RKO (cell line): Measurements from ENCODE around the gene MYO5A.
"Not testable (repeated sequence)": the region's sequence is repeated elsewhere in the genome, so short reads cannot be mapped to it uniquely, and the experiment has no call there.

Experiments
- DNase-seq: peaks from one replicate; pipeline ENCODE4 v3.0.0-alpha.2; 2016; ENCODE audit warnings: low spot score

Gene MYO5A

DNA sequence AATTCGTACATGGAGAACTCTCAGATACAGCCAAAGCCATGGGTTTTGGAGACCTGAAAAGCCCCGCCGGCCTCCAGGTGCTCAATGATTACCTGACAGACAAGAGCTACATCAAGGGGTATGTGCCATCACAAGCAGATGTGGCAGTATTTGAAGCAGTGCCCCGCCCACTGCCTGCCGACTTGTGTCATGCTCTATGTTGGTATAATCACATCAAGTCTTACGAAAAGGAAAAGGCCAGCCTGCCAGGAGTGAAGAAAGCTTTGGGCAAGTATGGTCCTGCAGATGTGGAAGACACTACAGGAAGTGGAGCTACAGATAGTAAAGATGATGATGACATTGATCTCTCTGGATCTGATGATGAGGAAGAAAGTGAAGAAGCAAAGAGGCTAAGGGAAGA is 23.5 kb downstream of the MYO5A start:
- DNase-seq, result no peak

DNA sequence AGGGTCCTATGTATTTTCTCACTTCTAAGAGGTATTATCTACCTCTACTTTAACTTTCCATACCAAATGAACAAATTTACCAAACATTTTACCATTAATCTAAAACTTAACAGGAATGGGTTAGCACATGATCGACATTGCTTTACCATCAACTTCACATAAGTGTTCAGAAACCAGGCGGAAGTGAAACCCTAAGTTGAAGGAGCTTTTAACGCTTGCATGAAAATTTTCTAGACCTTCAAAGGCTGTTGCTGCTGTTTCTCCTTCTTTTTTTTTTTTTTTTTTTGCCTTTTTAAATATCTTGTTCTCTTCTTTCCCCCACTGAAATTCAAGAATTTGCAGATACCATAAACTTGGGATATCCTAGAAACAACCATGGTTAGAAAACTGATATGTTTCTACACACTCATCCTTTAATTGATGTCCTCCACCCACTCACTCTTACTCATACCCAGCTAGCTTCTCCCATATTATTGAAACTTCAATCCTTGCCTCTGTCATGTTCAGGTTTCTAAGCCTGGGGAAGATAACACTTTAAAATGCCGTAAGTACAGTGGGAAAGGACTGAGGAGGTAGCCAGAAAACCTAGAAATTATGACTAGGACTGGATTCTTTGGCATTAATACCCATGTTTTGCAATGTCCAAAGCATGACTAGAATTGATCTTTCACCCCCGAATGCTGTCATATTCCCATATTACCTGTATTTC is 24.7 kb downstream of the MYO5A start:
- peak; percentile 26 for DNase-seq

DNA sequence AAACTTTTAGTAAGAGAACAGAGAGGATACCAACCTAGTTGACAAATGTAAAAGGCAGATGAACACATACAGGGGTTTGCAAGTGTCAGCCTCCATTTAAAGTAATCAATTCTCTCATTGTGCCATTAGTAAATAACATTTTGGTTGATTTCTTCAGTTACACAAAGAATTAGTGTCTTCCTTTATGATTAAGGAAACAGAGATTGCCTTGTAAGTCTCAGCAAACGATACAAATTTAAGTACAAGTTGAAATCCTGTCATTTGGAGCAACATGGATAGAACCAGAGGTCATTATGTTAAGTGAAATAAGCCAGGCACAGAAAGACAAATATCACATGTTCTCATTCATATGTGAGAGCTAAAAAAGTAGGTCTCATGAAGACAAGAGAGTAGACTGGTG is 26.1 kb downstream of the MYO5A start:
- no peak for DNase-seq

DNA sequence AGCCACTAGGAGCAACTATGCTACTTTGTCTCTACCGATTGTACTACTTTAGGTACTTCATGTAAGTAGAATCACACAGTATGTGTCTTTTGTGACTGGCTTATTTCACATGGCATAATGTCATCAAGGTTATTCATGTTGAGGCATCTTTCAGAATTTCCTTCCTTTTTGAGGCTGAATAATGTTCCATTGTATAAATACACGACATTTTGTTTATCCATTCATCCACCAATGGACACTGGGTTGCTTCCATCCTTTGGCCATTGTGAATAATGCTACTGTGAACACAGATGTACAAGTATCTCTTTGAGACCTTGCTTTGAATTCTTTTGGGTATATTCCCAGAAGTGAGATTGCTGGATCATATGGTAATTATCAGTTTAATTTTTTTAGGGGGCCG is 29.2 kb downstream of the MYO5A start:
- no peak for DNase-seq

DNA sequence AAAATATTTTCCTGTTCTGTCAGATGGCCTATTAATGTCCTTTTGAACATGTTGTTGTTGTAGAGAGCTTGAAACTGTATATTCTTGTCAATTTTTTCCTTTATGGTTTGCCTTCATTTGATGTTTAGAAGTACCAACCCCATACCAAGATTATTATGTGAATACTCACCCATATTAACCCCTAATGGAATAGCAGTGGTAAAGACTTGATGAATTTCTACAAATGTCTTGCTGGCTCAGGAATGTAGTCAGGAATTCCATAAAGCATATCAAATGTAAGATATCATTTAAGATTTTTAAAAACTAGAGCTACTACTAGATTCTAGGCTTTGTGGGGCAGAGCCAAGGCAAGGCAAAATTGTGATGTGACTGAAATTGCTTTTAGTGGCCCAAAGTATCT is 30.0 kb downstream of the MYO5A start:
- no peak for DNase-seq

DNA sequence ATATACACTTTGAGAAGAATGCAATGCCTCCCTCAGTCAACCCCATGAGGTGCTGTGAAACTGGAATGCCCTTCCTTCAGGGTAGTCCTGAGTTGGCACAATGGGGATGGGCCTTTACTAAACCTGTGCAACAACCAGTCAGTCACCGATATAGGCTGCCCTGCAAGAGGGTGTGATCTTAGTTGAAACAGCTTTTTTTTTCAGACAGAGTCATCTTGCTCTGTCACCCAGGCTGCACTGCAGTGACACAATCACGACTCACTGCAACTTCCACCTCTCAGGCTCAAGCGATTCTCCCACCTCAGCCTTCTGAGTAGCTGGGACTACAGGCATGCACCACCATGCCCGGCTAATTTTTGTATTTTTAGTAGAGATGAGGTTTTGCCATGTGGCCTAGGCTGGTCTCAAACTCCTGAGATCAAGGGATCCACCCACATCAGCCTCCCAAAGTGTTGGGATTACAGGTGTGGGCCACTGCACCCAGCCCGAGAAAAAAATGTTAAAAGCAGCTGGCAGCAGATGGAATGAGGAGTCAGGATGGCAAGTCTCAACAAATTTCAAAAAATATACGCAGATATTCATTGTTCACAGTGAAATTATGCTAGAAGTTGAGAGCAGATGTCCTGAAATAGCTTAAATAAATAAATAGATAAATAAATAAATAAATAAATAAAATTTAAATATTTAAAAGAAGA is 31.8 kb downstream of the MYO5A start:
- peak; percentile 89 for DNase-seq

DNA sequence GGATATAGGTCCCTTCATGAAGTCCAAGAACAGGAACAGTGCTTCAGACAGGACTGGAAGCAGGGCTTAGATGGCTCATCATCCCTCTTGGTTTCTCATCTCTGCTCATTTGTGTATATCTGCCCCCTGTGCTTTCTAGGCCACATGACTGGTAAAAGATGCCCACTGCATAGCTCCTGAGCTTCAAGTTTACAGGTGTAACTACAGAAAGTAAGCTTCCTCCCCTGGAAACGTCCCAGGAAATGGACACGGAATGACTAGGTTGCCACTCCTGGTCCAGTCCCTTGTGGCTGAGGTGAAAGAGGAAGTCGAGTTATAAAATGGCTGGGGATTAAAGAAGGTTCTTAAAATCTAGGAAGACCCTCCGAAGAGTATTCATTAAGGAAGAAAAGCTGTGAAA is 32.5 kb downstream of the MYO5A start:
- no peak for DNase-seq

DNA sequence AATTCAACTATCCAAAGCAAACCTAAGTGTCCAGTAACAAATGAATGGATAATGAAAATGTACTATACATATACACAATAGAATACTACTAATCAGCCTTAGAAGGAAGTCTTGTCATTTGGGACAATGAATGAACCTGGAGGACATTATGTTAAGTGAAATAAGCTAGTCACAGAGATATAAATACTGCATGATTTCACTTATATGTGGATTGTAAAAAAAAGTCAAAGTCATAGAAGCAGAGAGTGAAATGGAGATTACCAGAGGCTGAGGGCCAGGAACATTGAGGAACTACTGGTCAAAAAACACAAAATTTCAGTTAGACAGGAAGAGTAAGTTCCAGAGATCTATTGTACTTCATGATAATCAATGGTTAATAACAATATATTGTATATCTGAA is 33.6 kb downstream of the MYO5A start:
- no peak for DNase-seq

DNA sequence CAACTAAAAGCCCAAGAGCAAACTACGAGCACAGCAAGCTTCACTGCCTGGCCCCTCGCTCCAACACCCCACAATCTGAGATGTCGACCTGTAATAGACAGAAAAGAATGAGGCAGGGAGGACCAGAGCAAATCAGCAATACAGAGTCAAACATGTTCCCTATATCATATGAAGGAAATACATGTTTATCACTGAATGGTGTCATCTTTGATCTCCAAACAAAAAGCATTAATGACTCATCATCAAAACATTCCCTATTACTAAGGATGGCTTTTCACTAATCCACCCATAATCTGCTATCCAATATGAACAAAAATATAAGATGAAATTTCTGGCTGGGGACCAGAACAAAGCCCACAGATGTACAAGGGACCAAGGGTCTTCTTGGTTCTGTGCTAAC is 34.7 kb downstream of the MYO5A start:
- DNase-seq, result no peak

DNA sequence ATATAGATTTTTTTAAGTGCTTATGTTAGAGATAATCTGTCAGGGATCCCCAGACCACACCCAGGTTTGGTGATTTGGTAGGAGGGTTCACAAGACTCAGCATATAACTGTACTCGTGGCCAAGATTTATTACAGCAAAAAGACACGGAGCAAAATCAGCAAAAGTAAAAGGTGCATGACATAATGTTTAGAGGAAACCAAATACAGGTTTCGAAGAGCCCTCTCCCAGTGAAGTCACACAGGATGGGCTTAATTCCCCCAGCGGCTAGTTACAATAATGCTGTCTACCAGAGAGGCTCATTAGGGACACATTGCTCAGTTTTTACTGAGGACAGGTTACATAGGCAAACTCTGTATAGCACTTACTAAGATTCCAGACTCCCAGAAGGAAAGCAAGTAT is 36.5 kb downstream of the MYO5A start:
- DNase-seq, result no peak

DNA sequence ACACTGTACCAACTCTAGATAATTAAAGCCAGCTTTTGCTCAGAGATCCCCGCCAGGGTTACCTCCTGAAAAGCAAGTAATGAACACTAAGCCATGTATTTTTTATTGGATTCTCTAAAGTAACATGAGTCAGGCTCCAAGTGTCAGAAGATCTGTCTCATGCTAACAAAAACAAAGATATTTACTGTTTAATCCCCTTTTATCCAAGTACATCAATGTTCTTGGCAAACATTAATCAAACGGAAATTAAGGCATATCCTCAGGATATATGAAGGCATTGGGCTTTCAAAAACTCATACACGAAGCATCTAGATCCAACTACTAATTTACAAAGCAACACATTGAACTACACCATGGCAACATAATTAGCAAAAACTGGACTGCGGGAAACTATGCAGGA is 37.2 kb downstream of the MYO5A start:
- DNase-seq, result no peak

DNA sequence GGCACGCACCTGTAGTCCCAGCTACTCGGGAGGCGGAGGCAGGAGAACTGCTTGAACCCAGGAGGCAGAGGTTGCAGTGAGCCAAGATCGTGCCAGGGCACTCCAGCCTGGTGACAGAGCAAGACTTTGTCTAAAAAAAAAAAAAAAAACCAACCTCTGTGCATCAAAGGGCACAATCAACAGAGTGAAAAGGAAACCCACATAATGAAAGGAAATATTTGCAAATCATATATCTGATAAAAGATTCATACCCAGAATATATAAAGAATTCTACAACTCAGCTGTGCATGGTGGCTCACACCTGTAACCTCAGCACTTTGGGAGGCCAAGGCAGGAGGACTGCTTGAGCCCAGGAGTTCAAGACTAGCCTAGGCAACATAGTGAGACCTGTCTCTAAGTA is 39.2 kb downstream of the MYO5A start:
- not testable (repeated sequence) for DNase-seq

DNA sequence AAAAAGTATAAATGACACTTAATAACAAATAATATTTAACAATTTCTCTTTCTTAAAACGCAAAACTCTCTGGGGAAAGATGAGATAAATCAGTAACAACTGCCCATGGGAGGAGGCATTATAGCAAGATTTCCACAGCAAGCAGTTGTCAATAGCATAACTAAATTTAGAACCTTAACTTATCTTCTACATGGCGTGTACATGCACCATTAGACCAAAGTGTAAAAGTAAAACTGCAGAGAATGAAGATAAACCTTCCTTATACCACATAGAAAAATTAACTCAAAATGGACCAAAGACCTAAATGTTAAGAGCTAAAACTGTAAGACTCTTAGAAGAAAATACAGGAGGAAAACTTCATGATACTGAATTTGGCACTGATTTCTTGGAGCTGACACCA is 39.9 kb downstream of the MYO5A start:
- no peak for DNase-seq

DNA sequence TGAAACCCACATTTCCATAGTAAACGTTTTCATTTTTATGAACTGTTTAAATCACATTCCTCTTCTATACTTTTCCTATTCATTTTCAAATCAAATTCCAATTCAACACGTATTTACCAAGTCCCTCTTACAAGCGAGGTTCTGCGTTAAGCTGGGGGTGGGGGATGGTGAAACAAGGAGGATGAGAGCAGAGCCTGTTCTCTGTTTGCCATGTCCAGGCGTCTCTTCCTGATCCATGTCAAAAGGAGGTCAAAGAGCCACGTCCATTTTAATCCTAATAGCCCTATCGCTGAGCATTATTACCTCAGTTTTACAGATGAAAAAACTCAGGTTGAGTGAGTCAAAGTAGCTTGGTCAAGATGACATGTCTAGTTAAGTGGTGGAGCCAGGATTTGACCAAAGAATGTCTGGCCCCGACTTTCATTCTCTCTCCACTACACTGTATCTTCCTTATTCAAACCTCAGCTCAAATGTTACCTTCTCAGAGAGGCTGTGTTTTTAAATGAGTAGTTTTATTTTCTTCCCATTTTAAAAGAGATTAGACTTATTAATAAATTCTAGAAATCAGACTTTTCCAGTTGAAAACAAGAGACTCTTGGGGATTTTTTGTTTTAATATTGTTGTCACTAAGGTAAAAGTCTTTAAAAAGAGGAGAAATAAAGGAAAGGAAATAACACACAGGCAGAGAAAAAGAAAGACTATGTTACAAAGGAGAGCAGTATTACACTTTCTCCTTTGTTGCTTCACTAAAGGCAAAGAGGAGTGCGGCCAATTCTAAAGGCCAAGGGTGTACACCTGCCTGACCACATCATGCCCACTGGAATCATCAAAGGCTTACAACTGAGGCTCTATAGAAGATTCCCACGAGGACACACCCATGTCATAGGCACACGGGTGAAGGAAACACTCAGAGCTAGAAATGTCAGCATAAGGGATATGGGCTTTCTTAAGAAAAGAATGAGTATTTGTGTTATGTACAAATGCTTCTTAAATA is 42.4 kb downstream of the MYO5A start:
- DNase-seq, result no peak

DNA sequence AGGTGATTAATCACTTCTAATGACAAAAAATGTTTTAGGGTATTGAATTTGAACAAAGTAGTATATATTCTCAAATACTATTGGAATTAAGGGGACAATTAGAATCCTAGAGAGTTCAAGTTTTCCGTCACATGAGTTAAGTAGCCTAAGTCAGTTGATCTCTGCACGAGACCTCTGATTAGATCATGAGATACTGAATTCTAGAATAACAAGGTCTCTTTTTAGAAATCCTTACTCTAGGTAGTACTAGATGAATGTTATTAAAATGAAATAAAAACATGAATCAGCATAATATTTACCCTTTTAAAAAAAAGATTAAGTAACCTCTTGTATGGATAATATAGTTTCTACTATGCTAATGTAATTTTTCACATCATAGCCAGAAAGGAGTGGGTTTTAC is 43.4 kb downstream of the MYO5A start:
- DNase-seq, result no peak

DNA sequence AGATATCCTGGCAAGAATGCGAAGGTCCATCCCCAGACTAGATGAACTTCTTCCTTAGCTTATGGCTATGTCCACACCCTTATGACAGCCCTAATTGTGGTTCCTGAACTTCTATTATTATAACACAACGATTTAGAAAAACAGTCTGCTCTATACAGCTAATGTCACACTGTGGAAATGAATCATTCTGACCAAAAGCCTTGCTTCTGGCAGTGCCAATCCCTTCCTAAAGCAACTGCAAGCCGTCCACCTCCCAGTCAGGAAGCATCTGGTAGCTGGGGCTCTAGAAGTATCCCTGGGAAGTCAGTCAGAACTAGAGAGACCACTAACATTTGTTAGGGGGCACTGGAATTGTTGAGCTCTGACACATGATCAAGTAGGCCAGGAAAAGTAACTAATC is 45.0 kb downstream of the MYO5A start:
- no peak for DNase-seq

DNA sequence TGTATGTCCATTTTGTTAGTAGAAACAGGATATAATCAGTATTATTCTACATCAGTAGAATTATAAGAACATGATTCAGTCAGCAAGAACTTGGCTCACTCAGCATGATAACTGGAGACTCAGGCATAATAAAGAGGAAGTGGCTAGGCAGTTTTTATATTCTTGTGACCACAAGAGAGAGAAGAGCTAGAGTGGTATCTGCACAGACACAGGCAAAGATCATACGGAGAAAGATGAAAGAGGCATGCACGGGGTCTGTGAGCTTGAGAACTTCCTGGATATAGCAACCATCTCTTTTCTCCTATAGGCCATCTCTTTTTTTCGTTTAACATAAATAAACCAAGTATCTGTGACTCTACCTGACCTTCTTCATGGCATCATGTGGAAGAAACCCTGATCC is 46.8 kb downstream of the MYO5A start:
- no peak for DNase-seq

DNA sequence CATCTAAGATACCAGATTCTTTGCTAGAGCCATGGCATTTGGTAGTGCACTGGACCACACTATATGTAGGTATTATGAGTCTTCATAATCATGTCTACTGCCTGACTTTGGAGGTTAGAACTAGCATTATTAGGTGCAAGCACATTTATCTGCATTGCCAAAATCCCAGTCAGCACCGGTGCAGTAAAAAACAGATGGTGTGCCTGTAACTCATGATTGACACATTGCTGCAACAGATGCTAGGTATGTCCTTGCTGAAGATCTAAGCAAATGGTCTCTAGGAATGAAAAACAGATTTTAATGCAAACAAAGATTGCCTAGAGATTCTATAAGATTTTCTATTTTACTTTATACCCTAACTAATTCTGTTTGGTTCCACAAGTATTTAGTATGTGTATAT is 47.7 kb downstream of the MYO5A start:
- no peak for DNase-seq

DNA sequence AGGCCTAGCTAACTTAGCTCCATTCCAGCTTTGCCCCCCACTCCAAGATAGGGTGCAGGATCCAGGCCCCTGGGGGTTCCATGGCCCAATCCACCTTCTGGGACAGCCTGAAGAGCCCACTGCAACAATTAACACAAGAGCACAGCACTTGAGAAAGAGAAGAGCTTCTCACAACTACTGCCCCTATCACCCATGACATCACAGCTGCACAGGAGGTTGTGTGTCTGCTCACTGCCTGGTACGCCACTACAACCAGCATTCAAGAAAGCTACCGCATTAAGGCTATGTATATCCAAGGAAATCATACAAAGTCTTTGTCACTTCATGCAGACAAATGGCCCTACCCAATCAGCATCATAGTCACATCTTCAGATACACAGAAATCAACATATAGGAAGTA is 62.0 kb downstream of the MYO5A start:
- no peak for DNase-seq

DNA sequence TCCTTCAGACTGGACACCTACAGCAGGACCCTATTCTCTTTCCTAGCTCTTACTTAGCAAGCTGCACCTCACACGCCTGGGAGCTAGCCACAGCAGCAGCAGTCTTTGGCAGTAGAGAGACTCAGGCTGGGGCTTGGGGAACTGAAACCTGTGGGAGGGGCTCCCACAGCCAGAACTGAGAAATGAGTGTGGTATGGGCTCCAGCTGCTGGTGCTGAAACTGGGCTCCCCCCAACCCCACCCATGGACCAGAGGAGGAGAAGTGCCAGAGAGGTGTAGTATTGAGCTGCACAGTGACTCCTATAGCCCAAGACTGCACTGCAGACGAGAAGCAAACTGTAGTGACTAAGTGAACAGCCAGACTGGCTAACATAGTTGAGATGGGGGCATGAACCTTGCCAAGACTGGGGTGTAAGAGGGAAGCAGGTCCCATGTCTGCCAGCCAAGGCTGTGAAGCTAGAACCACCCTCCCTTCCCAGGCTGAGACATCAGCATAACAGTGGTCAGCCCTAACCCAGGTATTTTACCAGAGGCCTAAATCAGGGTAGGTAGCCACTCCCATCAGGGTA is 62.5 kb downstream of the MYO5A start:
- DNase-seq, result no peak

DNA sequence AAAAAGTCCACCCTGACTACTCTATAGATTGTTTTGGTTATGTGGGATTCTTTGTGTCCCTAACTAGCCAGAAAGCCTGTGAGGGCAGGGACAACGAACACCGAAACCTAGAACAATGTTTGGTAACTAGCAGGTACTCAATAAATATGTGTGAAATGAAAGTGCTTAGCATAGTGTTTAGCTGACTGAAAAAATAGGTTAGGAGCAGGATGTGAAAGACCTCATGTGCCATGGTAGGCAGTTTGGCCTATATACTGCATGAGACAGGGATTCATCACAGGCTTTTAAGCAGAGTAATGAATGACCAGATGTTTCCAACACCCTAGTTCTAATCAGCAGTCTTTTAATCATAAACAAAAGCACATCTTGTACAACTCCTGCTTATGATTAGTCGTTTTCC is 64.2 kb downstream of the MYO5A start:
- peak; percentile 9 for DNase-seq

DNA sequence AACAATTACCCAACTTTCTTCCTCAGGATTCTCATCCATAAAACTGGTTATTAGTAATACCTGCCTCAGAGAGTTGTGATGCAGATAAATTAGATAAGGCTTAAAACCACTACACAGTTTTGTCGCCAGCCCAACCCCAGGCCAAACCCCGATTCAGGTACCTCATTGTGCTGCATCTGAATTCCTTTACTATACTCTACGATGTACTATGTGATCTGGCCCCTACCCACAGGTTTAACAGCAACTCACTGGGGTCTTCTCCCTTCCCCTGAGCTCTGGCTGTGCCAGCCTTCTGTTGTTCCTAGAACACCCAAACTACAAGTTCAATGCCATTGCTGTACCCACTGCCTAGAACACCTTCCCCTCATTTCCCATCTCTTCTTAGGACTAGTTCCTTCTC is 64.6 kb downstream of the MYO5A start:
- DNase-seq, result no peak

DNA sequence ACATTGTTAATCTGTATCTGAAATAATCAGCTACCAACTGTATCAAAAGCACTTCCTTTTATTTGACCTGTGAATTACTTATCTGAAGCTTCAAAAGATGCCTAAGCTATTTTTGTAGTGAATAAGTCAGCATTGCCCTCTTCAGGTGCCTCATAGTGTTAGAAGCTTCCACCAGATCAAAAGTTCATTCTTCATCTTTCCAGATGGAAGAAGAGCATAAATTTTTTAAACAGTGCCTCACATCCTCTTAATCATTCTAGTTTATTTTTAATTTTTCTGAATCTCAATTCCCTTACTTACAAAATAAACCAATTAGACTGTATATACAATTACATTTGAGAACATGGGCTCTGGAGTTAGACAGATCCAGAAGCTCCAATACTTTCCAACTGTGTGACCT is 65.0 kb downstream of the MYO5A start:
- no peak for DNase-seq
